Measurements from ENCODE around the gene UBXN7.

GRCh38 chr3:196406811-196407470 is 25.3 kb downstream of the UBXN7 start:
- no peak for TF ChIP-seq CTCF (IDR thresholded peaks at IDR 0.05)
- no peak for TF ChIP-seq POLR2A (IDR thresholded peaks at IDR 0.05)
